SK-N-SH (cell line): ENCODE measurements around the gene CARD19. TPM values are rescaled to one million over a fixed set of nuclear protein-coding genes. Genes with fewer than 3 reads are reported as not detected.

Experiments used
- CTCF ChIA-PET: fragments of 300-600, 350-600 bp; formaldehyde crosslinking; extraction: SDS; loops from one replicate; lab custom pipeline; 2021; lab: Yijun Ruan, JAX
- POLR2A ChIA-PET: fragments of 350-600 bp; sonication (Branson Sonifier 250); formaldehyde crosslinking; extraction: SDS; loops from one replicate; lab custom pipeline; 2020; ENCODE audit warnings: antibody characterized with exemption, inconsistent platforms; lab: Yijun Ruan, JAX
- DNase-seq: peaks from one replicate; pipeline ENCODE4 v3.0.0; 2012
- H2AFZ ChIP-seq: fragments of 200-600 bp; sonication (generic); 2 replicates; pipeline ENCODE4 v1.8.1; 2016; ENCODE audit warnings: antibody characterized with exemption, mild to moderate bottlenecking, low read depth
- H3F3A ChIP-seq: fragments of 200-600 bp; sonication (generic); replicated peaks from 2 replicates; pipeline ENCODE3; 2016; ENCODE audit warnings: antibody characterized with exemption, mild to moderate bottlenecking; ENCODE audit not compliant: insufficient read depth
- H3K27ac ChIP-seq, 2 experiments: fragments of 200-500 bp in 1 of 2; fragments of 200-600 bp in 1 of 2; sonication (Bioruptor generic) in 1 of 2; sonication (generic), shearing (Covaris generic) in 1 of 2; 2 replicates each; pipeline versions ENCODE4 v1.5.1 to v1.6.1; 2014 to 2016; ENCODE audit warnings: low read depth in 2 of 2, inconsistent platforms in 1 of 2, low read length in 1 of 2, mild to moderate bottlenecking in 1 of 2, mixed read lengths in 1 of 2
- H3K27me3 ChIP-seq: fragments of 200-600 bp; sonication (generic), shearing (Covaris generic); 2 replicates; pipeline ENCODE4 v1.6.1; 2016; ENCODE audit warnings: mixed run types; ENCODE audit not compliant: insufficient read depth
- H3K36me3 ChIP-seq, 2 experiments: fragments of 200-500 bp in 1 of 2; fragments of 200-600 bp in 1 of 2; sonication (Bioruptor generic) in 1 of 2; sonication (generic) in 1 of 2; replicated peaks in 1 of 2; 2 replicates each; pipeline versions ENCODE3 to v1.5.1; 2014 to 2016; ENCODE audit warnings: low read length in 1 of 2, mild to moderate bottlenecking in 1 of 2; ENCODE audit not compliant: insufficient read depth in 2 of 2, control insufficient read depth in 1 of 2
- H3K4me1 ChIP-seq, 2 experiments: fragments of 200-500 bp in 1 of 2; fragments of 200-600 bp in 1 of 2; sonication (Bioruptor generic) in 1 of 2; sonication (generic), shearing (Covaris generic) in 1 of 2; 2 replicates each; pipeline versions ENCODE4 v1.5.1 to v1.6.1; 2014 to 2016; ENCODE audit warnings: low read depth in 1 of 2, low read length in 1 of 2, mixed run types in 1 of 2; ENCODE audit not compliant: insufficient read depth in 2 of 2, control insufficient read depth in 1 of 2
- H3K4me2 ChIP-seq: fragments of 200-600 bp; sonication (generic), shearing (Covaris generic); 2 replicates; pipeline ENCODE4 v1.6.1; 2017; ENCODE audit warnings: mixed run types
- H3K4me3 ChIP-seq, 2 experiments: fragments of 200-500 bp in 1 of 2; fragments of 200-600 bp in 1 of 2; sonication (Bioruptor generic) in 1 of 2; sonication (generic), shearing (Covaris generic) in 1 of 2; 2 replicates each; pipeline versions ENCODE4 v1.5.1 to v1.8.1; 2014 to 2016; ENCODE audit warnings: low read depth in 2 of 2, inconsistent platforms in 1 of 2, low read length in 1 of 2, mild to moderate bottlenecking in 1 of 2, mixed read lengths in 1 of 2, moderate library complexity in 1 of 2
- H3K79me2 ChIP-seq: fragments of 200-600 bp; sonication (generic); 2 replicates; pipeline ENCODE4 v1.8.1; 2017; ENCODE audit warnings: mild to moderate bottlenecking; ENCODE audit not compliant: insufficient read depth
- H3K9ac ChIP-seq: fragments of 200-600 bp; sonication (generic); 2 replicates; pipeline ENCODE4 v1.6.1; 2017; ENCODE audit warnings: mixed run types
- H3K9me2 ChIP-seq: fragments of 200-600 bp; sonication (generic); 2 replicates; pipeline ENCODE4 v1.6.1; 2017; ENCODE audit warnings: mixed run types
- H3K9me3 ChIP-seq: fragments of 200-600 bp; sonication (generic); 2 replicates; pipeline ENCODE4 v1.6.1; 2017; ENCODE audit warnings: mixed run types, mild to moderate bottlenecking, moderate library complexity
- H4K20me1 ChIP-seq: fragments of 200-600 bp; sonication (generic); 2 replicates; pipeline ENCODE4 v1.6.1; 2017; ENCODE audit warnings: mild to moderate bottlenecking, mixed run types; ENCODE audit not compliant: insufficient read depth
- EP300 ChIP-seq, 2 experiments: IDR thresholded peaks; 2 replicates each; pipeline versions ENCODE4 v1.4.0 to v1.6.1; 2012; ENCODE audit warnings: borderline replicate concordance in 1 of 2, low read depth in 1 of 2, low read length in 1 of 2
- MEF2A ChIP-seq: IDR thresholded peaks from 2 replicates; pipeline ENCODE4 v1.4.0; 2012; ENCODE audit warnings: low read depth, borderline replicate concordance
- POLR2AphosphoS5 ChIP-seq: IDR thresholded peaks from 2 replicates; pipeline ENCODE4 v1.6.1; 2012; ENCODE audit warnings: low read depth, low read length
- RAD21 ChIP-seq: IDR thresholded peaks from 2 replicates; pipeline ENCODE4 v1.6.1; 2012; ENCODE audit warnings: mild to moderate bottlenecking, low read length
- RCOR1 ChIP-seq: fragments of 150-350 bp; IDR thresholded peaks from 2 replicates; pipeline ENCODE4 v1.6.1; 2017; ENCODE audit warnings: antibody characterized with exemption, low read length
- REST ChIP-seq: IDR thresholded peaks from 2 replicates; pipeline ENCODE4 v1.6.1; 2012; ENCODE audit warnings: mild to moderate bottlenecking, low read depth, low read length, moderate library complexity
- SMC3 ChIP-seq: IDR thresholded peaks from 2 replicates; pipeline ENCODE4 v1.6.1; 2012; ENCODE audit warnings: low read depth, low read length, improper control_type of control experiment
- TEAD4 ChIP-seq: IDR thresholded peaks from 2 replicates; pipeline ENCODE4 v1.4.0; 2012; ENCODE audit warnings: mild to moderate bottlenecking, borderline replicate concordance; ENCODE audit not compliant: insufficient read depth
- YY1 ChIP-seq: IDR thresholded peaks from 2 replicates; pipeline ENCODE4 v1.4.0; 2012; ENCODE audit warnings: low read depth, mild to moderate bottlenecking
- WGBS: methylation state at CpG from one replicate; pipeline ENCODE4 v1.1.6; 2017; ENCODE audit warnings: low lambda C conversion rate; 5-methylcytosine and 5-hydroxymethylcytosine counted together
- polyA plus RNA-seq, 3 experiments: library from polyadenylated mRNA; depleted of rRNA; stranded (reverse); fragments of >200 nt; gene quantifications; 2 replicates each; pipeline ENCODE4 v1.2.3, GENCODE V29; 2012
- TF ChIP-seq, protein P1 (sequence below): fragments of 200-600 bp; sonication (generic); IDR thresholded peaks from 2 replicates; pipeline ENCODE4 v1.6.1; 2017; ENCODE audit warnings: antibody characterized with exemption, mild to moderate bottlenecking, moderate library complexity
- TF ChIP-seq, protein P2 (sequence below): IDR thresholded peaks from 2 replicates; pipeline ENCODE4 v1.4.0; 2012; ENCODE audit warnings: low read depth, borderline replicate concordance

Gene CARD19
- polyA plus RNA-seq, 1 of the 3 experiments (the other 2 are of a cell fraction) = 165 TPM

DNA sequence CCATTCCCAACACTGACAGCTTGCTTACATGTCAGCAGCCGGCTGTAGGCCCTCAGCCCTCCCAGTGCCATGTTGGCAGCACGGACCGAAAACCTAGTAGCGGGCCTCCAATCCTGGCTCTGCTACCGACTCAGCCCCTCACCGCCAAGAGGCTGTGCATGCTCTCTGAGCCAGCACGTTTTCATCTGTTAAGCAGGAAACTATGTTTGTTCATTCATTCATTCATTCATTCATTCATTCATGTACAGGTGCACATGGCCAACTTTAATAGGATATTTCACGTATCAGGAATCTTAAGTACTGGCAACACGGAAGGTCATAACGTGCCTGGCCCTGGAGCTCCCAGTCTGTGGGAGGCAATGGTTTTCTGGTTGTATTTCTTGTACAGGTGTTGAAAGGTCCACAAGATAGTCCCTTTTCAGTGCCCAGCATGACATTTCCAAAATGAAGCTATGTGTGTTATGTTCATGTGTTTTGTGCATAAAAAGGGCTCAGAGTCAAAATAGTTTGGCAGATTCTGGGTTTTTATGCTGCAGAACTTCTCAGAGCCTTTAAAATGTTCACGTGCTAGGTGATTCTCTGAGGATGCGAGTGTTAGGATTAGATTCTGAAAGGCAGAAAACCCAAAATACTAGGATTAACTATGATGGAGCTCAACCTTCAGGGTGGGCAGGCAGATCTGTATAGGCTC, 19.8 kb upstream of the CARD19 start:
- H3K9me3 ChIP-seq = no peaks in the 10 kb centered on the region
- peaks cover 0 to 24% of the 10 kb centered on the region in 2 experiments; a peak in 1 of 4 replicates for H3K4me1 ChIP-seq
- H3K9me2 ChIP-seq = no peaks in the 10 kb centered on the region
- no peak overlapping the region for H3K4me3 ChIP-seq
- H3K79me2 ChIP-seq = no peaks in the 10 kb centered on the region
- 83% methylated on average over 12 of the region's 12 CpGs for WGBS
- TF ChIP-seq REST = no peak
- no peak for TF ChIP-seq SMC3
- no peak for TF ChIP-seq RAD21
- no peak for TF ChIP-seq RCOR1
- no peak for TF ChIP-seq EP300 (IDR thresholded peaks at IDR 0.05; ENCODE audit: borderline replicate concordance in 1 of 2, low read depth in 1 of 2, low read length in 1 of 2)
- TF ChIP-seq POLR2AphosphoS5 = no peak
- TF ChIP-seq, protein P1, sequence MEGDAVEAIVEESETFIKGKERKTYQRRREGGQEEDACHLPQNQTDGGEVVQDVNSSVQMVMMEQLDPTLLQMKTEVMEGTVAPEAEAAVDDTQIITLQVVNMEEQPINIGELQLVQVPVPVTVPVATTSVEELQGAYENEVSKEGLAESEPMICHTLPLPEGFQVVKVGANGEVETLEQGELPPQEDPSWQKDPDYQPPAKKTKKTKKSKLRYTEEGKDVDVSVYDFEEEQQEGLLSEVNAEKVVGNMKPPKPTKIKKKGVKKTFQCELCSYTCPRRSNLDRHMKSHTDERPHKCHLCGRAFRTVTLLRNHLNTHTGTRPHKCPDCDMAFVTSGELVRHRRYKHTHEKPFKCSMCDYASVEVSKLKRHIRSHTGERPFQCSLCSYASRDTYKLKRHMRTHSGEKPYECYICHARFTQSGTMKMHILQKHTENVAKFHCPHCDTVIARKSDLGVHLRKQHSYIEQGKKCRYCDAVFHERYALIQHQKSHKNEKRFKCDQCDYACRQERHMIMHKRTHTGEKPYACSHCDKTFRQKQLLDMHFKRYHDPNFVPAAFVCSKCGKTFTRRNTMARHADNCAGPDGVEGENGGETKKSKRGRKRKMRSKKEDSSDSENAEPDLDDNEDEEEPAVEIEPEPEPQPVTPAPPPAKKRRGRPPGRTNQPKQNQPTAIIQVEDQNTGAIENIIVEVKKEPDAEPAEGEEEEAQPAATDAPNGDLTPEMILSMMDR = no peak
- no peak for TF ChIP-seq YY1
- TF ChIP-seq MEF2A = no peak
- TF ChIP-seq TEAD4 = no peak
- TF ChIP-seq, protein P2, sequence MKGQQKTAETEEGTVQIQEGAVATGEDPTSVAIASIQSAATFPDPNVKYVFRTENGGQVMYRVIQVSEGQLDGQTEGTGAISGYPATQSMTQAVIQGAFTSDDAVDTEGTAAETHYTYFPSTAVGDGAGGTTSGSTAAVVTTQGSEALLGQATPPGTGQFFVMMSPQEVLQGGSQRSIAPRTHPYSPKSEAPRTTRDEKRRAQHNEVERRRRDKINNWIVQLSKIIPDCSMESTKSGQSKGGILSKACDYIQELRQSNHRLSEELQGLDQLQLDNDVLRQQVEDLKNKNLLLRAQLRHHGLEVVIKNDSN = no peak
- H2AFZ ChIP-seq = no peak overlapping the region
- no peak for DNase-seq
- no peak overlapping the region for H3K9ac ChIP-seq
- H3K27ac ChIP-seq = no peak overlapping the region
- no peaks in the 10 kb centered on the region for H3F3A ChIP-seq
- H4K20me1 ChIP-seq = no peaks in the 10 kb centered on the region
- H3K36me3 ChIP-seq = no peaks in the 10 kb centered on the region
- no peaks in the 10 kb centered on the region for H3K27me3 ChIP-seq
- H3K4me2 ChIP-seq = no peak overlapping the region
- ChIA-PET CTCF (interaction anchor here (1.4 kb wide), 1 partner anchor 33 kb away, joined by 4 read pairs; no protein-coding TSS in a partner anchor), POLR2A (no interaction called here)
